NCI-H524 treated with DMSO at 0.1 percent for 48 hours (cell line): Measurements from ENCODE around the gene CAMK1D.

Experiments used
- DNase-seq: peaks from one replicate; lab custom pipeline; 2025; lab: John Stamatoyannopoulos, UW

The CAMK1D gene

GRCh38 chr10:12561307-12561706, 212.0 kb downstream of the CAMK1D start:
- DNase-seq = no peak

DNA sequence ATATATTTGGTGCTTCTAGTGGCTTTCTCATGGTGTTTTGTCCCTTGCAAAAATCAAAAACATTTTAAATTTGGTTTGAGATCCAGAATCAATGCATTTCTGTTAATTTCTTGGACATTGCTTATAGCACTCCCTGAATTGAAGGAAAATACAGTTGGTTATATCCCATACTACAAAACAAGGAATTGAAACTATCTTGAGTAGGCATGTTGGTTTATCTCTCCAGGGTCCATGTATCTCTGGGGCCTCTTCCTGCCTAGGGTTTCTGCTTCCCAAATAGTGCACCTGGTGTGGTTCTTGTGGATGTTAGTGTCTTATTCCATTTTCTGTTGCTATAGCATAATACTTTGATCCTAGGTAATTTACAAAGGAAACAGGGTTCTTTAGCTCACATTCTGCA, 212.4 kb downstream of the CAMK1D start:
- no peak for DNase-seq

- no peak for DNase-seq
Observed at GRCh38 chr10:12563489-12563888, 214.1 kb downstream of the CAMK1D start.

DNA sequence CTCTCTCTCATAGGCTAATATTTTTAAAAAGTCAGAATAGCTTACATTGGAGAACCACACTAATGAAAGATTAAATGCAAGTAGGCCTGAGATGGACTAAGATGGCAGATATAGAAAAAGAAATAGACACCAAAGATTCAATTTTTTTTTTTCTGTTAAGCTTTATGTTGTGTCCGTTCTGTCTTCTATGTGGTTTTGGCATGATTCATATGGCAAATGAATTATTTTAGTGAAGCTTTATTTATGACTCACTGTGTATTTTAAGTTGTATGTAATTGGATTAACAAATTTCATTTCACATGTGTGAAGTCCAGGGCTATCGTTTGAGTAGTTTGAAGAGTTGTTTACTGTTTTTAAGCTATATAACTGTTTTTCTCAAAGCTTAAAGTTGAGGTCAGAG, 214.8 kb downstream of the CAMK1D start:
- DNase-seq = no peak

GRCh38 chr10:12566161-12567115, 217.1 kb downstream of the CAMK1D start:
- no peak for DNase-seq

DNA sequence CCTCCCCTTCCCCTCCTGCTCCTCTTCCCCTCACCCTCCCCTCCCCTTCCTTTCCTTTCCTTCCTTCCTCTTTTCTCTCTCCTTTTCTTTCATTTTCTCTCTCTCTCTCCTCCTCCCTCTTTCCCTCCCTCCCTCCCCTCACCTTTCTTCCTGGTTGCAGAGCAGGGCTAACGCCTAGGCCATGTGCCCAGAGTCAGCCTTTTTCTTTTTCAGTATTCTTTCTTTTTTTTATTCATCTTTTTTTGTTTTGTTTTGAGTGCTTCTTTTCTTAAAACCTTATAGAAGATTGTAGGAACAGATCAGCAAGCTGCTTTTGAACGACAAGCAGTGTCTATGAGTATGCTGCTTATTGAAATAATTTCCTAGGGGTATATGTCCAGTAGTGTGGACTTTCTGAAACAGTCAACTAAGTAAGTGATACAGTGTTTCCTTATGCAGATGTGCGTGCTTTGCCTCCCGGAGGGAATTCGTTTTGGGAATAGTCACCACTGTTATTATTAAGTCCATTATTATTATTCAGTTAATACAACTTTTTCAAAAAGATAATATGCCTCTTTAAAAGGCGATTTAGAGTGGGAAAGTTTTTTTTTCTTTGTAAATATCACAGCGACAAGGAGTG, 219.2 kb downstream of the CAMK1D start:
- DNase-seq = no peak

- no peak for DNase-seq
Observed at GRCh38 chr10:12572281-12572680, 222.9 kb downstream of the CAMK1D start.

DNA sequence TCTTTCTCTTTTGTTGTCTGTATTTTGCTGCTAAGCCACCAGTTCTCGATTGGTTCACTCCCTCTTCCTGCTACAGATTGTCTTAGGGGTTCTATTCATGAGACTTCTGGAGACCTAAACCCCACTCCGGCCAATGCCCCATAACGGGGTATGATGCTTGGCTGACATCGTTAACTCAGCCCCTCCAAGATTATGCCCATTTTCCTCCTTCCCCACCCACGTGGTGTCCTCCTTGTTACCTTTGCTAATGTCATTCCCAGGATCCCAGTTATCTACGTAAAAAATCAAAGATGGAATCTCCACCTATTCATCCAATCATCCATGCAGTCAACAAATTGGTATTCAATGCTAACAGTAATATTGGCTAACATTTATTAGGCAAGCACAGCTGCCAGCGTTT, 228.3 kb downstream of the CAMK1D start:
- no peak for DNase-seq

DNA sequence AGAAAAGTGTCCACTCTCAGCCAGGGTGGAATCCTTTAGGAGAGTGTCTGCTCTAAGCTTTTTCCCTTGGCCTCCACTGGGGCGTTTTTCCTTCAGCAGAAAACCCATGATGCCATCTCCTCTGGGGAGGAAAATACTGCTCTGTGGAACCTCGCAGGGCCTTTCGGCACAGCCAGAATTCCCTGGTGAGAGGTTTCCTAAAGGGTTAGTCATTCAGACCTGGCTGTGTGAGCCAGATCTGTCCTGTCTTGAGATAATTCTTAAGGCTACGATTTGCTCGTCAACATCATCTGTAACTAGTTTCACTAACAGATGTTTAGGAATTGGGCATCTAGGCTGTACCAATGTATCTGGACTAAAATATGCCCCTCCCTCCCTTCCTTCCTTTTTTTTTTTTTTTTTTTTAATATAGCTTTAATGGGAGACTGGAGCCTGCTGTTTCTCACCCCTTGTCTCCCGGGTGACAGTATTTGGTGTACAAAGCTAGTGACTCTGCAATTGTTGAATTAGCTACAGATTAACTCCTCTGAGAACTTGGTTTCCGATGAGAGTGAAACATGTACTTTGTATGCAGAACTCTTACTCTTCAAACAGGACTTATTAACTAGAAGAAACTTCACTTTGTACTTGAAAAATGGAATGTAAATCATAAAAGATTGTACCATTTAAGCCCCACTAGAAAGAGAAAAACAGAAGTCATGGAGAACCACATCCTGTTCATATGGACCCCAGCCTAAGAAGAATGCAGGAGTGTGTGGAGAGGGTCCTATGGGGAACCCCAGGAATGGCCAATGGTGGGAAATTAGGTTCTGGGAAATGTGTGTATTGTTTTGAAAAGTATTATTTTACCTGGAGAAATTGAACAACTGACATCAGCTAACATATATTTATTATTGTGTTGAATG, 230.9 kb downstream of the CAMK1D start:
- DNase-seq = no peak

- no peak for DNase-seq
Observed at GRCh38 chr10:12583891-12584595, 234.7 kb downstream of the CAMK1D start.

DNA sequence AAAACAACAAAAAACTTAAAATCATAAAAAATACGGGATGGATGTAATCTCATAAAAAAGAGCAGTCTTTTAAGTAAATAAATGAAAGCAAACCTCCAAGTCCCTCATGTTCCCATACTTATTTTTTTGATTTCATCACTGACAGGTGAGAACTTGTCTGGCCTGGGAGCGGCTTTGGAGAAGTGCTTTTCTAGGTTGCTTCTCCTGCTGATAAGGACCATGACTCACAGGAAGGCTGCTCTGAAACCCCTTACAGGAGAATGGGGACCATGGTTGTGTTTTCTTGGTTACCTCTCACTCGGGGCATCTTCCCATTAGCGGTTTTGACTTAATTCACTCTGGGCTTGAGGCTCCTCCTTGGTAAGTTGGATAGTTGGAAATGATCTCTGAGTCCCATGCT, 237.4 kb downstream of the CAMK1D start:
- no peak for DNase-seq

GRCh38 chr10:12587451-12587888, 238.1 kb downstream of the CAMK1D start:
- DNase-seq = no peak

GRCh38 chr10:12588091-12588860, 238.9 kb downstream of the CAMK1D start:
- no peak for DNase-seq

DNA sequence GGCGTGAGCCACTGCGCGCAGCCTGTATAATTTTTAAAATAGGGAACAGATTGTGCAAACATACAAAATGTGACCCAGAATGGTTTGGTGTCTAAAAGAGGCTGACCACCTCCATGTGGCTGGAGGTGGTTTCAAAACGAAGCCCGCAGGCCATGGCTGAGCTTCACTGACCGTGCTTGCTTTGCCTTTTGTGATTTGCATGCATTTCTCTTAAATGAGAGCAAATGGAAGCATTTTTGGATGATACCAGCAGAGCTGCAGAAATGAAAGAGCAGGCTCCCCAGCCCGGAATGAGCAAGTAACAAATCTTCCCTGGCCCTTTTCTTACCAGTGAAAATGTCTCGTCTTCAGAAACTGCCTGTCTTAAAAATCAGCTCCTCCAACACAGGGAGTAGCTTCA, 239.9 kb downstream of the CAMK1D start:
- no peak for DNase-seq

- DNase-seq = no peak
Observed at GRCh38 chr10:12589791-12590190, 240.4 kb downstream of the CAMK1D start.

GRCh38 chr10:12590675-12591659, 241.6 kb downstream of the CAMK1D start:
- DNase-seq = no peak

DNA sequence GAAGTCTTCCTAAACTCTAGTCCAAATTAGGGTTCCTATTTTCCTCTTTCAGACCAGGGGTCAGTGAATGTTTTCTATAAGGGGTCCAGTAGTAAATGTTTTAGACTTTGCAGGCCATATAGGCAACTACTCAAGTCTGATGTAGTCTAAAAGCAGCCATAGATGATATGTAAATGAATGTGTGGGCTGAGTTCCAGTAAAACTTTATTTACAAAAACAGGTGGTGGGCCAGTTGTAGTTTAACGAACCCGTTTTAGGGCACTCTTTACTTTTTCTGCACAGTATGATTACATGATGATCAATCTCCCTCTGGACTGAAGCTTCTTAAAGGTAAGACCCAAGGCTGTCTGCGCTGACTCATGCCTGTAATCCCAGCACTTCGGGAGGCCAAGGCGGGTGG, 243.6 kb downstream of the CAMK1D start:
- DNase-seq = no peak

- DNase-seq = no peak
Observed at GRCh38 chr10:12594448-12594944, 245.1 kb downstream of the CAMK1D start.

GRCh38 chr10:12595936-12596576, 246.7 kb downstream of the CAMK1D start:
- DNase-seq = no peak
